GM12878 (cell line): Measurements from ENCODE around the gene NSL1. TPM values are rescaled to one million over a fixed set of nuclear protein-coding genes. Genes with fewer than 3 reads are reported as not detected.
"Not testable (repeated sequence)": the region's sequence is repeated elsewhere in the genome, so short reads cannot be mapped to it uniquely, and the experiment has no call there.

ENCODE experiments used
- ATAC-seq: fragments of 200-7000 bp; cut with Tn5 transposase; 3 replicates; pipeline ENCODE4 v1.9.1; 2020; ENCODE audit warnings: mild to moderate bottlenecking, moderate library complexity
- BruUV-seq: library from RNA; stranded (reverse); fragments of 400-500 nt; replicated peaks from 2 replicates; lab custom pipeline; 2021; lab: Mats Ljungman, UMichigan
- CTCF ChIA-PET: fragments of 300-600 bp; sonication (Branson Sonifier 250); formaldehyde crosslinking; extraction: SDS; loops from one replicate; lab custom pipeline; 2021; ENCODE audit warnings: inconsistent platforms; lab: Yijun Ruan, JAX
- POLR2A ChIA-PET: fragments of 350-600 bp; formaldehyde crosslinking; extraction: SDS; loops from one replicate; lab custom pipeline; 2021; ENCODE audit warnings: inconsistent platforms; lab: Charles Lee
- RAD21 ChIA-PET: fragments of 300-600 bp; sonication (Branson Sonifier 250); formaldehyde crosslinking; loops from one replicate; lab custom pipeline; 2023; ENCODE audit warnings: antibody characterized with exemption; ENCODE audit not compliant: unreplicated experiment; lab: Charles Lee
- SMC1A ChIA-PET: fragments of 300-600 bp; sonication (Branson Sonifier 250); formaldehyde crosslinking; loops from one replicate; lab custom pipeline; 2023; ENCODE audit not compliant: unreplicated experiment, uncharacterized antibody; lab: Charles Lee
- DNase-seq: peaks from one replicate; pipeline ENCODE4 v3.0.0-alpha.2; 2011; ENCODE audit warnings: low read depth, low spot score
- FAIRE-seq: peaks from 3 replicates; lab custom pipeline; 2011; peaks lifted over from hg19 to GRCh38; lab: Jason Lieb, UNC
- H2AFZ ChIP-seq: 2 replicates; pipeline ENCODE4 v1.6.0; 2011; ENCODE audit warnings: low read depth, low read length, control low read depth; ENCODE audit not compliant: control insufficient read depth
- H3K27ac ChIP-seq: 2 replicates; pipeline ENCODE4 v1.5.1; 2011; ENCODE audit warnings: control low read depth; ENCODE audit not compliant: control insufficient read depth, insufficient read depth
- H3K27me3 ChIP-seq, 2 experiments: replicated peaks in 1 of 2; 2 replicates each; pipeline versions ENCODE4 v1.6.0 to v1.6.1; 2011; ENCODE audit warnings: low read length in 1 of 2; ENCODE audit not compliant: control insufficient read depth in 2 of 2, insufficient read depth in 2 of 2
- H3K36me3 ChIP-seq, 2 experiments: 2 replicates each; pipeline ENCODE4 v1.5.1; 2011; ENCODE audit warnings: low read length in 1 of 2; ENCODE audit not compliant: control insufficient read depth in 2 of 2, insufficient read depth in 2 of 2
- H3K4me1 ChIP-seq: 2 replicates; pipeline ENCODE4 v1.6.1; 2011; ENCODE audit warnings: mild to moderate bottlenecking, low read length, moderate library complexity, mixed read lengths; ENCODE audit not compliant: control insufficient read depth, insufficient read depth
- H3K4me2 ChIP-seq: 2 replicates; pipeline ENCODE4 v1.6.0; 2011; ENCODE audit warnings: control low read depth; ENCODE audit not compliant: control insufficient read depth, insufficient read depth
- H3K4me3 ChIP-seq: fragments of 200-600 bp; sonication (generic); 2 replicates; pipeline ENCODE4 v1.5.1; 2016
- H3K79me2 ChIP-seq: 2 replicates; pipeline ENCODE4 v1.6.0; 2011; ENCODE audit warnings: low read length; ENCODE audit not compliant: control insufficient read depth, insufficient read depth
- H3K9ac ChIP-seq: 2 replicates; pipeline ENCODE4 v1.8.0; 2011; ENCODE audit warnings: low read length, control low read depth, mixed read lengths; ENCODE audit not compliant: control insufficient read depth, insufficient read depth
- H3K9me3 ChIP-seq: replicated peaks from 3 replicates; pipeline ENCODE4 v1.5.1; 2011; ENCODE audit warnings: mild to moderate bottlenecking, low read length; ENCODE audit not compliant: control insufficient read depth, insufficient read depth
- H4K20me1 ChIP-seq: 2 replicates; pipeline ENCODE4 v1.6.0; 2011; ENCODE audit not compliant: control insufficient read depth, insufficient read depth
- ATF7 ChIP-seq: fragments of 450-650 bp; IDR thresholded peaks from 2 replicates; pipeline ENCODE4 v1.6.1; 2016; ENCODE audit warnings: low read depth, mild to moderate bottlenecking
- BHLHE40 ChIP-seq, 2 experiments: fragments of 450-650 bp in 1 of 2; IDR thresholded peaks; 2 replicates each; pipeline ENCODE4 v1.6.1; 2011 to 2017; ENCODE audit warnings: low read depth in 2 of 2, borderline replicate concordance in 1 of 2, improper control_type of control experiment in 1 of 2, low read length in 1 of 2, mild to moderate bottlenecking in 1 of 2
- DPF2 ChIP-seq: fragments of 450-650 bp; IDR thresholded peaks from 2 replicates; pipeline ENCODE4 v1.6.1; 2017; ENCODE audit warnings: mild to moderate bottlenecking
- EED ChIP-seq: sonication (generic); IDR thresholded peaks from 2 replicates; pipeline ENCODE4 v1.6.1; 2016; ENCODE audit warnings: antibody characterized with exemption, low read depth
- EGR1 ChIP-seq, 2 experiments: IDR thresholded peaks; 1 replicate in 1 of 2; 2 replicates in 1 of 2; pipeline ENCODE4 v1.6.1; 2011 to 2012; ENCODE audit warnings: low read depth in 2 of 2, low read length in 2 of 2, borderline replicate concordance in 1 of 2, mild to moderate bottlenecking in 1 of 2, moderate library complexity in 1 of 2
- ETV6 ChIP-seq, 2 experiments: fragments of 450-650 bp in 1 of 2; IDR thresholded peaks in 1 of 2; conservative IDR thresholded peaks in 1 of 2; 2 replicates each; pipeline ENCODE4 v1.6.1; 2014; ENCODE audit warnings: antibody characterized with exemption in 1 of 2, borderline replicate concordance in 1 of 2, low read depth in 1 of 2, mild to moderate bottlenecking in 1 of 2, moderate library complexity in 1 of 2
- IKZF2 ChIP-seq, 2 experiments: fragments of 450-650 bp; IDR thresholded peaks; 2 replicates each; pipeline ENCODE4 v1.6.1; 2017; ENCODE audit warnings: mild to moderate bottlenecking in 2 of 2, moderate library complexity in 2 of 2
- JUNB ChIP-seq: IDR thresholded peaks from 2 replicates; pipeline ENCODE4 v1.6.1; 2016; ENCODE audit warnings: antibody characterized with exemption, mild to moderate bottlenecking
- MEF2A ChIP-seq: IDR thresholded peaks from 2 replicates; pipeline ENCODE4 v1.6.1; 2011; ENCODE audit warnings: low read depth, mild to moderate bottlenecking, low read length, moderate library complexity; ENCODE audit not compliant: insufficient read depth
- MTA2 ChIP-seq: fragments of 450-650 bp; IDR thresholded peaks from 2 replicates; pipeline ENCODE4 v1.6.1; 2016; ENCODE audit warnings: low read depth, mild to moderate bottlenecking, moderate library complexity
- NBN ChIP-seq: fragments of 450-650 bp; IDR thresholded peaks from 2 replicates; pipeline ENCODE4 v1.6.1; 2016
- RAD51 ChIP-seq: fragments of 450-650 bp; IDR thresholded peaks from 2 replicates; pipeline ENCODE4 v1.6.1; 2016; ENCODE audit warnings: moderate library complexity, mild to moderate bottlenecking, inconsistent platforms
- RUNX3 ChIP-seq: IDR thresholded peaks from 2 replicates; pipeline ENCODE4 v1.6.1; 2012; ENCODE audit warnings: low read length, inconsistent platforms
- WGBS: methylation state at CpG from one replicate; pipeline ENCODE4 v1.1.6; 2016; ENCODE audit warnings: low lambda C conversion rate; ENCODE audit not compliant: insufficient replicate concordance, insufficient coverage; ENCODE audit errors: missing lambda C conversion rate; 5-methylcytosine and 5-hydroxymethylcytosine counted together
- in situ Hi-C: fragments of 300-500 bp; cut with MboI; formaldehyde crosslinking; loops from 9 replicates; pipeline ENCODE4 v1.14.3; 2018; ENCODE audit warnings: mixed read lengths
- intact Hi-C: fragments of 100-400 bp; cut with micrococcal nuclease; formaldehyde crosslinking; loops from one replicate; pipeline ENCODE4 v1.14.2; 2022; ENCODE audit not compliant: unreplicated experiment
- polyA plus RNA-seq, 11 experiments: library from polyadenylated mRNA; depleted of rRNA in 4 of 11; unstranded in 6 of 11; stranded (reverse) in 5 of 11; fragments of >200 nt; fragmentation: Nextera tagmentation in 4 of 11; fragmentation: Illumina TruSeq in 1 of 11; extraction: Ambion mirVana in 4 of 11; extraction: Trizol in 1 of 11; gene quantifications; 1 replicate in 1 of 11; 2 replicates in 10 of 11; pipeline versions ENCODE4 v1.2.1 to v1.2.3, GENCODE V29; 2011 to 2016; ENCODE audit warnings: inconsistent platforms in 2 of 11, missing spikeins in 2 of 11, low read depth in 1 of 11
- total RNA-seq, 4 experiments: library from RNA; depleted of rRNA in 3 of 4; stranded (reverse); fragments of >200 nt in 3 of 4; fragmentation: Illumina TruSeq in 1 of 4; extraction: Trizol in 1 of 4; gene quantifications; 2 replicates each; pipeline versions ENCODE4 v1.2.1 to v1.2.3, GENCODE V29; 2013 to 2021
- TF ChIP-seq, protein P1 (sequence below): fragments of 450-650 bp; IDR thresholded peaks from 2 replicates; pipeline ENCODE4 v1.6.1; 2017; ENCODE audit warnings: low read depth, mild to moderate bottlenecking, moderate library complexity
- TF ChIP-seq, protein P2 (sequence below): fragments of 450-650 bp; IDR thresholded peaks from 2 replicates; pipeline ENCODE4 v1.6.1; 2017; ENCODE audit warnings: mild to moderate bottlenecking, low read depth, inconsistent platforms; ENCODE audit not compliant: poor library complexity, severe bottlenecking
- TF ChIP-seq, protein P3 (sequence below): fragments of 450-650 bp; IDR thresholded peaks from 2 replicates; pipeline ENCODE4 v1.6.1; 2016; ENCODE audit warnings: mild to moderate bottlenecking

Gene NSL1
- total and polyA plus RNA-seq, 10 of the 15 experiments (the other 5 are each of a cell fraction or from before 2014, with no cell fraction given): 36.7 to 74.2 (median 46.4) TPM

DNA sequence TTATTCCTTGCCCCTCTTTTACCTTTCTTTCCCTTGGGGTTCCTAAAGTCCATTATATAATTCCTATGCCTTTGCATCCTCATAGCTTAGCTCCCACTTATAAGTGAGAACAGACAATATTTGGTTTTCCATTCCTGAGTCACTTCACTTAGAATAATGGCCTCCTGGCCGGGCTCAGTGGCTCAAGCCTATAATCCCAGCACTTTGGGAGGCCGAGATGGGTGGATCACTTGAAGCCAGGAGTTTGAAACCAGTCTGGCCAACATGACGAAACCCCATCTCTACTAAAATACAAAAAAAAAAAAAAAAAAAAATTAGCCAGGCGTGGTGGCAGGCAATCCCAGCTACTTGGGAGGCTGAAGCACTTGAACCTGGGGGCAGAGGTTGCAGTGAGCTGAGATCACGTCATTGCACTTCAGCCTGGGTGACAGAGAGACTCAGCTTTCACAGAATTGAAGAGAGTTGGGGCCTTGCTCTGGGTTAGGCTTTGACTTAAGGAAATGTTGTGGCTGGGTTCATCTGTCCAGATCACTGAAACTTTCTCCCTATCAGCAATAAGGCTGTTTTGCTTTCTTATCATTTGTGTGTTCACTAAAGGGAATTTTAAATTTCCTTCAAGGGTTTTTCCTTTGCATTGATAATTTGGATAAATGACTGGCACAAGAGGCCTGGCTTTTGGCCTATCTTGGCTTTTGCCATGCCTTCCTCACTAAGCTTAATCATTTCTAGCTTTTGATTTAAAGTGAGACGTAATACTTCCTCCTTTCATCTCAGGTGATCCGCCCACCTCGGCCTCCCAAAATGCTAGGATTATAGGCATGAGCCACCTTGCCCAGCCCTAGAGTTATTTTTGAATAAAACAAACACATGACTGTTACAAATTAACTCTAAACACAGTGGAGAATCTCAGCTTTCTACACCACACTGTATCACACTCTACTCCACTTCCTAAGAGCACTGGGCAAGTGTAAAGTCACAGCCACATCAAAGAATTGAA lies 41.9 kb upstream of the NSL1 start:
- intact Hi-C loops: not testable (repeated sequence)
- TF ChIP-seq IKZF2 (IDR thresholded peaks at IDR 0.05) (peak; percentile 73 to 75), RAD51 (peak; percentile 49; the same call in 1 of the 2 replicates), ETV6 (conservative IDR thresholded peaks at IDR 0.05 in 1 of 2, IDR thresholded peaks at IDR 0.05 in 1 of 2; ENCODE audit: borderline replicate concordance in 1 of 2, low read depth in 1 of 2) (peak in 1 of 2 experiments; percentile 76; a peak in 2 of 4 replicates), RUNX3 (peak; percentile 24; the same call in 1 of the 2 replicates), JUNB (peak; percentile 52), MTA2 (peak; percentile 74; the same call in 1 of the 2 replicates), EGR1 (IDR thresholded peaks at IDR 0.05; ENCODE audit: borderline replicate concordance in 1 of 2, low read depth in 2 of 2, low read length in 2 of 2) (peak in 1 of 2 experiments; percentile 44; a peak in 1 of 3 replicates), BHLHE40 (IDR thresholded peaks at IDR 0.05; ENCODE audit: borderline replicate concordance in 1 of 2, low read depth in 2 of 2, low read length in 1 of 2) (peak; percentile 64; a peak in 3 of 4 replicates), DPF2 (peak; percentile 69), ATF7 (peak; percentile 74), MEF2A (0 out of 2 replicates have a peak, but pooled peaks have one; percentile 43), EED (peak; percentile 46; the same call in 1 of the 2 replicates), NBN (0 out of 2 replicates have a peak, but pooled peaks have one; percentile 16)
- TF ChIP-seq, protein P1, sequence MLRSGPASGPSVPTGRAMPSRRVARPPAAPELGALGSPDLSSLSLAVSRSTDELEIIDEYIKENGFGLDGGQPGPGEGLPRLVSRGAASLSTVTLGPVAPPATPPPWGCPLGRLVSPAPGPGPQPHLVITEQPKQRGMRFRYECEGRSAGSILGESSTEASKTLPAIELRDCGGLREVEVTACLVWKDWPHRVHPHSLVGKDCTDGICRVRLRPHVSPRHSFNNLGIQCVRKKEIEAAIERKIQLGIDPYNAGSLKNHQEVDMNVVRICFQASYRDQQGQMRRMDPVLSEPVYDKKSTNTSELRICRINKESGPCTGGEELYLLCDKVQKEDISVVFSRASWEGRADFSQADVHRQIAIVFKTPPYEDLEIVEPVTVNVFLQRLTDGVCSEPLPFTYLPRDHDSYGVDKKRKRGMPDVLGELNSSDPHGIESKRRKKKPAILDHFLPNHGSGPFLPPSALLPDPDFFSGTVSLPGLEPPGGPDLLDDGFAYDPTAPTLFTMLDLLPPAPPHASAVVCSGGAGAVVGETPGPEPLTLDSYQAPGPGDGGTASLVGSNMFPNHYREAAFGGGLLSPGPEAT: peak; percentile 69; the same call in 1 of the 2 replicates
- TF ChIP-seq, protein P2, sequence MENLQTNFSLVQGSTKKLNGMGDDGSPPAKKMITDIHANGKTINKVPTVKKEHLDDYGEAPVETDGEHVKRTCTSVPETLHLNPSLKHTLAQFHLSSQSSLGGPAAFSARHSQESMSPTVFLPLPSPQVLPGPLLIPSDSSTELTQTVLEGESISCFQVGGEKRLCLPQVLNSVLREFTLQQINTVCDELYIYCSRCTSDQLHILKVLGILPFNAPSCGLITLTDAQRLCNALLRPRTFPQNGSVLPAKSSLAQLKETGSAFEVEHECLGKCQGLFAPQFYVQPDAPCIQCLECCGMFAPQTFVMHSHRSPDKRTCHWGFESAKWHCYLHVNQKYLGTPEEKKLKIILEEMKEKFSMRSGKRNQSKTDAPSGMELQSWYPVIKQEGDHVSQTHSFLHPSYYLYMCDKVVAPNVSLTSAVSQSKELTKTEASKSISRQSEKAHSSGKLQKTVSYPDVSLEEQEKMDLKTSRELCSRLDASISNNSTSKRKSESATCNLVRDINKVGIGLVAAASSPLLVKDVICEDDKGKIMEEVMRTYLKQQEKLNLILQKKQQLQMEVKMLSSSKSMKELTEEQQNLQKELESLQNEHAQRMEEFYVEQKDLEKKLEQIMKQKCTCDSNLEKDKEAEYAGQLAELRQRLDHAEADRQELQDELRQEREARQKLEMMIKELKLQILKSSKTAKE: peak; percentile 32
- TF ChIP-seq, protein P3, sequence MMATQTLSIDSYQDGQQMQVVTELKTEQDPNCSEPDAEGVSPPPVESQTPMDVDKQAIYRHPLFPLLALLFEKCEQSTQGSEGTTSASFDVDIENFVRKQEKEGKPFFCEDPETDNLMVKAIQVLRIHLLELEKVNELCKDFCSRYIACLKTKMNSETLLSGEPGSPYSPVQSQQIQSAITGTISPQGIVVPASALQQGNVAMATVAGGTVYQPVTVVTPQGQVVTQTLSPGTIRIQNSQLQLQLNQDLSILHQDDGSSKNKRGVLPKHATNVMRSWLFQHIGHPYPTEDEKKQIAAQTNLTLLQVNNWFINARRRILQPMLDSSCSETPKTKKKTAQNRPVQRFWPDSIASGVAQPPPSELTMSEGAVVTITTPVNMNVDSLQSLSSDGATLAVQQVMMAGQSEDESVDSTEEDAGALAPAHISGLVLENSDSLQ: peak; percentile 47; the same call in 1 of the 2 replicates

More for the DNA sequence above, 41.9 kb upstream of the NSL1 start:
- POLR2A ChIA-PET: interaction anchor here (0.6 to 5.0 kb wide), 12 partner anchors 10 to 177 kb away, joined by 3 to 31 read pairs (median 4); partner anchors contain the start of genes FLVCR1 and VASH2
- ATAC-seq (peak; percentile 89), FAIRE-seq (peak; percentile 44), DNase-seq (peak; percentile 63)
- H4K20me1 ChIP-seq, H3K27me3 ChIP-seq, H3K9ac ChIP-seq, H3K79me2 ChIP-seq, in situ Hi-C loops, H3K4me3 ChIP-seq, H3K36me3 ChIP-seq, H3K9me3 ChIP-seq, BruUV-seq: not testable (repeated sequence)
- peak overlapping the region; percentile 11 for H2AFZ ChIP-seq
- WGBS: 46% methylated on average over 7 of the region's 8 CpGs
- peak overlapping the region; percentile 35; the same call in 1 of the 2 replicates for H3K4me2 ChIP-seq
- SMC1A ChIA-PET: interaction anchor here (1.0 to 5.4 kb wide), 20 partner anchors 11 to 161 kb away, joined by 3 to 55 read pairs (median 5); partner anchors contain the start of gene FLVCR1
- RAD21 ChIA-PET: interaction anchor here (0.7 to 3.6 kb wide), 13 partner anchors 14 to 162 kb away, joined by 3 to 35 read pairs (median 4); partner anchors contain the start of gene FLVCR1
- H3K27ac ChIP-seq: peak overlapping the region; percentile 14
- H3K4me1 ChIP-seq: peaks cover 22% of the 10 kb centered on the region
- CTCF ChIA-PET: interaction anchor here (0.7 to 2.6 kb wide), 10 partner anchors 11 to 376 kb away, joined by 3 to 10 read pairs (median 3); partner anchors contain the start of gene FLVCR1
